Esophagus (tissue), 2 donors: Measurements from ENCODE around the gene MGAT4C. TPM values are rescaled to one million over a fixed set of nuclear protein-coding genes. Genes with fewer than 3 reads are reported as not detected.

Experiments
- H3K27ac ChIP-seq, 2 donors: one replicate each; pipeline ENCODE4 v1.5.1; 2013; ENCODE audit warnings: low read depth in 2 of 2, mild to moderate bottlenecking in 2 of 2, inconsistent platforms in 1 of 2, low read length in 1 of 2, moderate library complexity in 1 of 2
- H3K27me3 ChIP-seq, 2 donors: one replicate each; pipeline ENCODE4 v1.6.1; 2013; ENCODE audit warnings: low read length in 2 of 2, control low read depth in 1 of 2, mild to moderate bottlenecking in 1 of 2; ENCODE audit not compliant: insufficient read depth in 2 of 2, control insufficient read depth in 1 of 2
- H3K36me3 ChIP-seq, 2 donors: one replicate each; pipeline ENCODE4 v1.6.1; 2013; ENCODE audit warnings: low read length in 1 of 2; ENCODE audit not compliant: control insufficient read depth in 2 of 2, insufficient read depth in 2 of 2
- H3K4me1 ChIP-seq, 2 donors: one replicate each; pipeline ENCODE4 v1.6.1; 2013; ENCODE audit warnings: low read length in 1 of 2; ENCODE audit not compliant: control insufficient read depth in 2 of 2, insufficient read depth in 2 of 2
- H3K4me3 ChIP-seq, 2 donors: one replicate each; pipeline ENCODE4 v1.5.1; 2013; ENCODE audit warnings: low read length in 2 of 2, mild to moderate bottlenecking in 2 of 2, low read depth in 1 of 2, moderate library complexity in 1 of 2
- H3K9me3 ChIP-seq, 2 donors: one replicate each; pipeline ENCODE4 v1.6.1; 2013; ENCODE audit warnings: mild to moderate bottlenecking in 2 of 2, low read depth in 1 of 2, low read length in 1 of 2, moderate library complexity in 1 of 2; ENCODE audit not compliant: control insufficient read depth in 2 of 2, insufficient read depth in 1 of 2
- WGBS, 2 donors: extraction: QIAGEN DNeasy Blood & Tissue Kit; methylation state at CpG; one replicate each; pipeline ENCODE4 v1.1.7; 2013; 5-methylcytosine and 5-hydroxymethylcytosine counted together
- polyA plus RNA-seq, 2 donors: library from polyadenylated mRNA; stranded (reverse); fragments of 200-250 nt; gene quantifications; one replicate each; pipeline ENCODE4 v1.2.3, GENCODE V29; 2013
- donor health status: healthy with polysubstance abuse.
- donor health status: Bipolar disorder and iron deficiency.

The MGAT4C gene
- polyA plus RNA-seq, 2 donors: under 0.01 to 0.04 TPM

GRCh38 chr12:86193931-86194330 is 62.3 kb downstream of the MGAT4C start:
- WGBS, 2 donors: 55 to 65% methylated on average over 1 of the region's 1 CpG
- Histone ChIP-seq H3K4me1 (no peaks in the 10 kb centered on the region), H3K9me3 (no peaks in the 10 kb centered on the region), H3K27ac (no peak overlapping the region), H3K36me3 (no peaks in the 10 kb centered on the region), H3K27me3 (no peaks in the 10 kb centered on the region), H3K4me3 (no peak overlapping the region)

GRCh38 chr12:86188226-86188625 is 68.0 kb downstream of the MGAT4C start:
- H3K27me3 ChIP-seq: no peaks in the 10 kb centered on the region
- no peaks in the 10 kb centered on the region for H3K36me3 ChIP-seq
- no peak overlapping the region for H3K4me3 ChIP-seq
- H3K9me3 ChIP-seq: no peaks in the 10 kb centered on the region
- 71 to 83% methylated on average over 1 of the region's 1 CpG for WGBS, 2 donors
- H3K27ac ChIP-seq: no peak overlapping the region
- H3K4me1 ChIP-seq: no peaks in the 10 kb centered on the region

- Histone ChIP-seq H3K9me3 (no peaks in the 10 kb centered on the region), H3K27me3 (no peaks in the 10 kb centered on the region), H3K4me3 (no peak overlapping the region), H3K4me1 (no peaks in the 10 kb centered on the region), H3K36me3 (no peaks in the 10 kb centered on the region), H3K27ac (no peak overlapping the region)
- 57 to 60% methylated on average over 2 of the region's 2 CpGs for WGBS, 2 donors
Observed at GRCh38 chr12:86186449-86186848, 69.7 kb downstream of the MGAT4C start.

- Histone ChIP-seq H3K4me1 (no peaks in the 10 kb centered on the region), H3K4me3 (no peak overlapping the region), H3K27ac (no peak overlapping the region), H3K36me3 (no peaks in the 10 kb centered on the region), H3K9me3 (no peaks in the 10 kb centered on the region), H3K27me3 (no peaks in the 10 kb centered on the region)
- WGBS, 2 donors: 81 to 84% methylated on average over 1 of the region's 1 CpG
Observed at GRCh38 chr12:86179855-86180254, 76.3 kb downstream of the MGAT4C start.

DNA sequence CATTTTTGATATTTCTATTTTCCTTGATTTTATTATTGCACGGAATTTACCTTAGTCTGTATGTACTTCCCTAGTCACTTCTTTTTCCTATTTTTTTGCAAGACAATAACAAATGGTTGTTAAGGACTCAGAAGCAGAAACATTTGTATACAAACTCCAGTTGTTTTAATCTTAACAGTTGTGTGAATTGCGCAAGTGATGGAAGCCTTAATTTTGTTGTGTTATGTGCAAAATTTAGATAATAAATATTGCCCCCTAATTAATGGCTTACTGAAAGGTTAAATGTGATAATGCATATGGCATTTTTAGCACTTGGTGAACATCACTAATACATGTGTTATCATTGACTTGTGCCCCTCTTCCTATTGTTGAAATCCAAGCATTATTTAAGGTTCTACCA is 82.0 kb downstream of the MGAT4C start:
- Histone ChIP-seq H3K9me3 (no peaks in the 10 kb centered on the region), H3K36me3 (no peaks in the 10 kb centered on the region), H3K4me3 (no peak overlapping the region), H3K4me1 (no peaks in the 10 kb centered on the region), H3K27me3 (no peaks in the 10 kb centered on the region), H3K27ac (no peak overlapping the region)
- 91 to 94% methylated on average over 2 of the region's 2 CpGs for WGBS, 2 donors

GRCh38 chr12:86172913-86173443 is 83.2 kb downstream of the MGAT4C start:
- H3K9me3 ChIP-seq: no peaks in the 10 kb centered on the region
- H3K27ac ChIP-seq: no peak overlapping the region
- H3K27me3 ChIP-seq: no peaks in the 10 kb centered on the region
- no peak overlapping the region for H3K4me3 ChIP-seq
- no peaks in the 10 kb centered on the region for H3K36me3 ChIP-seq
- 66 to 68% methylated on average over 2 of the region's 2 CpGs for WGBS, 2 donors
- no peaks in the 10 kb centered on the region for H3K4me1 ChIP-seq

DNA sequence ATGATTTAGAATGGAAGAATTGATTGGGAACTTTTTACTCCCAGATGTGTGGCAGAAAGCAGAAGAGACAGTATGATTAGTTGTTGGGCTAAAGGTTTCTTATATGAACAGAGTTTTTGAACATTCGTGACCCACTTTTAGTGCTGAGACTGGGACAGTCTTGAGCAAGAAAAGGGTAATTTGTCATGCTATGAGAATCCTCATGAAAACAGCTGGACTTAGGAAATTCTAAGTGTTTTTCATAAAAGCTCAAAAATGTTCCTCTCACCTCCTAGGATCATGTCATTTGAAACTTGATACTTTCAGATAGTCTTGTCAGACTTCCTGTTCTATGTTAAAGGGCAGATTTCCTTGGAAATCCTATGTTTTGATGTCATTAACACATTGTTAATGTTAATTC is 86.1 kb downstream of the MGAT4C start:
- H3K4me1 ChIP-seq: no peaks in the 10 kb centered on the region
- no peak overlapping the region for H3K27ac ChIP-seq
- 45 to 58% methylated on average over 1 of the region's 1 CpG for WGBS, 2 donors
- H3K4me3 ChIP-seq: no peak overlapping the region
- H3K27me3 ChIP-seq: no peaks in the 10 kb centered on the region
- H3K36me3 ChIP-seq: no peaks in the 10 kb centered on the region
- H3K9me3 ChIP-seq: no peaks in the 10 kb centered on the region

DNA sequence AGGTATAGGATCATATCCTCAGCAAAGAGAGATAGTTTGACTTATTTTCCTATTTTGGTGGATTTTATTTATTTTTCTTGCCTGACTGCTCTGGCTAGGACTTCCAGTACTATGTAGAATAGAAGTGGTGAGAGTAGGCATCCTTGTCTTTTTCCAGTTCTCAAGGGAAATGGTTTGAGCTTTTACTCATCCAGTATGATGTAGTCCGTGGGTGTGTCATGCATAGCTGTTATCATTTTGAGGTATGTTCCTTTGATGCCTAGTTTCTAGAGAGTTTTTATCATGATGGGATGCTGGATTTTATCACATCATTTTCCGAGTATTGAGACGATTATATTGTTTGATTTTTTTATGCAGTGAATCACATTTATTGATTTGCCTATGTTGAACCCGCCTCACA is 97.2 kb downstream of the MGAT4C start:
- 85 to 86% methylated on average over 4 of the region's 4 CpGs for WGBS, 2 donors

GRCh38 chr12:86154620-86155019 is 101.6 kb downstream of the MGAT4C start:
- Histone ChIP-seq H3K27ac (no peak overlapping the region), H3K27me3 (no peaks in the 10 kb centered on the region), H3K4me1 (no peaks in the 10 kb centered on the region), H3K4me3 (no peak overlapping the region), H3K9me3 (no peaks in the 10 kb centered on the region), H3K36me3 (no peaks in the 10 kb centered on the region)
- 70 to 74% methylated on average over 6 of the region's 6 CpGs for WGBS, 2 donors

More for the DNA sequence above, 97.2 kb downstream of the MGAT4C start:
- Histone ChIP-seq H3K27me3 (no peaks in the 10 kb centered on the region), H3K4me3 (no peak overlapping the region), H3K27ac (no peak overlapping the region), H3K9me3 (no peaks in the 10 kb centered on the region), H3K36me3 (no peaks in the 10 kb centered on the region), H3K4me1 (no peaks in the 10 kb centered on the region)

GRCh38 chr12:86148612-86149011 is 107.6 kb downstream of the MGAT4C start:
- Histone ChIP-seq H3K9me3 (no peaks in the 10 kb centered on the region), H3K27ac (no peak overlapping the region), H3K36me3 (no peaks in the 10 kb centered on the region), H3K4me1 (no peaks in the 10 kb centered on the region), H3K4me3 (no peak overlapping the region), H3K27me3 (no peaks in the 10 kb centered on the region)
